AG08396 (cell line): Measurements from ENCODE around the gene GALNT4.
A peak's percentile ranks its signal among the peaks of the same experiment; 100 is the strongest.

Experiments used
- DNase-seq: peaks from one replicate; pipeline ENCODE4 v3.0.0; 2012; ENCODE audit warnings: low spot score, mixed read lengths

Gene GALNT4

DNA sequence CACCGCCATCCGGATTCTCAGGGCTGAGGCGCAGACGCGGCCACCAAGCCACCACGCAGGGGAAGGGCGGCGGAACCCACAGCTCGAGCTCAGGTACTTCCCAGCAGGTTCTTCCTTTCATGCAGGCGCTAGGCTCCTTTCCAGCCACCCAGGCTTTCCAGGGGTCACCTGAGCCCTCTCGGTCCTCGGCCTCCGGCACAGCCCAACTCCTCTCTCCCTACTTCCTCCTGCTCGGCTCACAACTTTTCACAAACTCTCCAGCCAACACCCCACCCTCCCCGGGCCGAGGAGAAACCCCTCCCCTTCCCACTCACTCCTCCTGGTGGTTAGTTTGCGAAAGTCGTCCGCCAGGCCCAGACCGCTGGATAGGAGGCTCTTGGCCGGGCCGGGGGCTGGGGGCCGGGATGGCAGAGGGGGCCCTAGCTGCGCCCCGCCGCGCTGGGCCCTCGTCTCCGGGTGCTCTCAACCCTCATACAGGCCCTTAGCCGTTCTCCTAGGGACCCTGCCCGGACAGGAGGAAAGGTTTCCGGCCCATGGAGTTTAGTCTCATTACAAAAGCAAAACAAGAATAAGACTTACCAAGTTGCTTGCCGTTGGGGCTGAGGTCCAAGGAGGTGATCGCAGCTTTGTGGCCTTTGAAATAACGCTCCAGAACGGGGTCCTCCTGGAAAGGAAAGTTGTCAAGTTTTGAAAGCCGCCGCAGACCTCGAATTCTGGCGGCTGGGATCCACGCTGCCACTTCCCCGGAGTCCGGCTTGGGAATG lies at the start of gene GALNT4:
Gene GALNT4, minus strand, starts transcription at position 256 of the 764 bp plus-strand sequence. Its CDS starts 247 bp downstream, at position 9.
- DNase-seq = peak; percentile 93

DNA sequence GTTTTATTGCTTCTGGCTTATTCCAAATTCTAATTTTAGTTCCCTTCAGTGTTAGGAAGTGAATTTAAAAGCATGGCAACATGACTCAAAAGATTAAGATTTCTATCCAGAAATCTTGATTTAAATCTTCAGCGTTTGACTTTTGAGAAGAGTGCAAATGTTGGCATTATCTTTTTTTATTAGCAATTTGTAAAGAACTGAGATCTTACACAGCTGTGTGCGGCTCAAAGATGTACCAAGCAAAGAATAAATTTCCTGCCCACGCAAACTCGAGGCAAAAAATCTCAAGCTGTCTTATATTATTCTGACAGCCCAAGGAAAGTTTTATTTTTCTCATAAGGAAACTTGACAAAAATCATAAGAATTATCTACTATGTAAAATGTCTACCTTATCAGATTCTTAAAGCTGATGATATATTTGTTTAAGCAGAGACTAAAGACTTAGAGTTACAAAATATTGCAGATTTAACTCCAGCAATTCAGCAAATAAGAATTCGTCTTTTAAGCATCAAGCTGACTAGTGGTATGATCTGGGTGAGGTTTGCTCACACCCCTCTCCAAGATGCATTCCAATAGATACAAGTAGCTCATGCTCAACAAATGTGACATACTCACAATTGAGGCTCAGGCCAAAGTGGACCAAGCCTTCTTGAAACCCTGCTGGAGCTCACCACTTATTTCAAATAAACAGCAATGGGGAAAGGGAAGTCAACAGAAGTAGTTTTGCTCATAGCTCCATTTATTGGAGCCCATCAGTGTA lies 48.6 kb upstream of the GALNT4 start:
- no peak for DNase-seq

DNA sequence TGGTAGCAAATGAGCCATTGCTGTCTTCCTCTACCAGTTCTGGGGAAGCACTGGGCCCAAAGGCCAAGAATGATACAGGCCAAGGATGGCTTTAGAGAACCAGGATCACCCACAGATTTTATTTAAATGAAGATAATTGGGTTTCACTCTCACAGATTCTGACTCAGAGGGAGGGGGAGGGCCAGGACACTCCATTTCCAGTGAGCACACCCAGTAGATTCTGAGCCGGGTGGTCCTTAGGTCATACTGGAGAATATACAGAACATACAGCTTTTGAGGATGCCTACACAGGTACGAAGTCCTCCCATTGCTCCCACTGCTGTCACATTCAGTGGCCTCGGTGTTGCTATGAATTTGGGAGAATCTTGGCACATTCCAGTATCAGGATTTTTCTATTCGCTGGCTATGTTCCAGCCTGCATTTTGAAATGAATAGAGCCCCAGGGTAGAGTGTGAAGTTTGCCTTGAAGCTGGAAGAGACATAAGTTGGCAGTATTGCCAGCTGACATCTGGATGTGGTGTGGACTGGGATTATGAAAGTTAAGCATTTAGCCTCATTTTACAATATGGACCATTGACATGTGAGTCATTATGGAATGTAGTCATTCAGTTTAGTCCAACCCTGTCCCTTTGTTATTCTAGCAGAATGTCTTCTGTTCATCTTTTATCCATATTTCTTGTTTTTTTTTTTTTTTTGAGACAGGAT lies 47.0 kb upstream of the GALNT4 start:
- peak; percentile 9 for DNase-seq

DNA sequence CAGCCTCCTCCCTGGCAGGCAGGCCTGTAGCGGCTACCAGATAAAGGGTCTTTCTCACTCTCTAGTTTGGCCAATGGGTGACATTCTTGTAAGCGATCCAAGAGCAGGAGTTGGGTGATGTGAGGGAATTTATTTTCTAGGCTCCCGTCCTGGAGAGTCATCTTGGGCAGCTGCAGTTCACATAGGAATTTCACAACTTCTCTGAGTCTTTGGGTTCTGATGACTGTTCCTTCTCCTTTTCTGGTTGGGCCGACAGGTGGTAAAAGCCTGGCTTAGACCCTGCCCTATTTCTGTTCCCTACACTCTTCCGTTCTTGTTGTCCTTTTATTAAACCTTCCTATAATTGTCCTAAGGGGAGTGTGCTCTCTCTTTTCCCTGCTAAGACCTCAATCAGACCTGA lies 43.9 kb upstream of the GALNT4 start:
- DNase-seq = peak; percentile 10

DNA sequence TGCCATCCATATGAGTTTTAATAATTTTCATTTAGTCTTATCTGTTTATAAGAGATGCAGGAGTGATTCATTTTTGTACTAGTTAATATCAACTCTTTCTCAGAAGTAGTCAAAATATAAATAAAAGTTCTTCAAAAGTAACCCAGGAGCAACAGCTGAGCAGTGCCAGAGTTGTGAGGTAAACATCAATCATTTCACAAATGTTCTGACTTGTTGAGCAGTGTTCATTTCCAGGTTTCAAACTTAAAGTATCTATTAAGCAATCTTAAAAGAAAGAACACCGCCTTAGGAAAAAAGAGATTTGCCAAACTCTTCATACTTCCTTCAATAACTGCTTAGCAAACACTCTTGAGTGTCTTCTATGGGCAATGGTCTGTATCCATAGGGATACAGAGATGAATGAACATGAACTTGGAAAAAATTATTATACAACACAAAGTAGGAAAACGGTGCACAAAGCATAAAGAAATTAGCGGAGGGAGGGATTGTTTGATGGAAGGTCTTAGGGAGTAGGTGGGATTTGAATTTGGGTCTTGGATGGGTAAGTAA lies 43.2 kb upstream of the GALNT4 start:
- DNase-seq = no peak

DNA sequence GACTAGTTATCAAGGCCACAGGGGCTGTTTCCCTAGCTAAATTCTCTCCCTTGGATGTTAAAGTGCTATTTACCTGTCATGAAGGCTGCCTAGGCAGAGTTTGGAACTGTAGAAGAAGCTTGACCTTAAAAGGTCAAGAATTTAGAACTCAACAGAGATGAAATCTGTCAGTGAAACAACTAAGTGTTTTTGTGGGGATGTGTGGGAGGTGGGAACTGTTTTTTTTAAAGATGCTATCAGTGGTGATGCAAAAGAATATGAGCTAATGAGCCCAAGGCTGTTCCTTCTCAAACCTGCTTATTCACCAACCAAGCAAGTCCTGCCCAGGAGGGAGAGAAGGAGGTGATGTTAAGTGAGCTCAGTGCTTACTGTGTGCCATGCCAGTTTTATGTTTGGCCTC lies 42.0 kb upstream of the GALNT4 start:
- DNase-seq = no peak

DNA sequence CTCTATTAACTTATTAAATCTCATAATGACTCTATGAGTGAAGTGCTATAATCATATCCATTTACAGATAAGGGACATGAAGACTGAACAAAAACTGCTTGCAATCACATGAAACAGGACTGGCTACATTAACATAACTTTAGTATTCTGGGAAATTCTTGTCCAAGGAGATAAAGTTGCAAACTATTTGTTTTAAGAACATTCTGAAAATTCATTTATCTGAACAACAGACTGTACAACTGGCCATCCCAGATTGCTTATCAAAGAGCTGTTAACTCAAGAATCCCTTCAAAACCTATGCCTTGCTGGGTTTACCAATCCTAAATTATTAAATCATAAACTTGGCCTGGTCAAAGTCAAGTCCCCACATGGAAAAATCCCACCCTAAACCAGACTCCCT lies 40.4 kb upstream of the GALNT4 start:
- no peak for DNase-seq

DNA sequence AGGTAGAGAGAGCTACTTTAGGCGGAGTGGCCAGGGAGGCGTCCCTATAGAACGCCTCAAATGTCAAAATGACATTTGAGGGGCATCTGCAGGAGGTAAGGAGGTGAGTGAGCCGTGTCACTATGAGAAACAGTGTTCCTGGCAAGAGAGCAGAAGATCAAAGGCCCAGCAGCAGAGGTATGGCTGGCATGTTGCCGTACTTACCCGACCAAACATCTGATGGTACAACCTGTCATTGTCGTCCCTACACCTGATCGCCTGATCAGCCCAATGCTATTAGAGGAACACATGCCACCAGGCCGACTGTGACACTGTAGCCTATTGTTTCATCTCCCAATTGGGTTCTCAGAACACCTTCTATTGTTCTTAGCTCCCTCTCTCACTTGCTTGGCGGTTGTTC lies 35.2 kb upstream of the GALNT4 start:
- no peak for DNase-seq

DNA sequence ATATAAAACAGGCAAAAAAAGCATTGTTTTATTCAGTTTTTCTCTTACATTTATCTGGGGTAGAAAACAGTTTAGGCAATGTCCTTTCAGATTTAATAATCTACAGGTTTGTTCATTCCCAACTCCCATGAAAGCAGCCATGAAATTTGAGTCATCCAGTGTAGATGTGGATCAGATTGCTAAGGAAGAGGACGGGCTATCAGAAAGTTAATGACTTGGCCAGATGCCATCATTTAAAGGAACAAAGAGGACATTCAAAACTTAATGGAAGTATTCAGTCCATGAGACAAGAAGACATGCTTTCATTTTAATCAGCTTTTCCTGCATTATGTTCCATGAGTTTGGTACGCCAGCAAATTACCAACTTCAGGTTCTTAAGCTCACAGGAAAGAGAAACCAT lies 32.4 kb upstream of the GALNT4 start:
- no peak for DNase-seq

DNA sequence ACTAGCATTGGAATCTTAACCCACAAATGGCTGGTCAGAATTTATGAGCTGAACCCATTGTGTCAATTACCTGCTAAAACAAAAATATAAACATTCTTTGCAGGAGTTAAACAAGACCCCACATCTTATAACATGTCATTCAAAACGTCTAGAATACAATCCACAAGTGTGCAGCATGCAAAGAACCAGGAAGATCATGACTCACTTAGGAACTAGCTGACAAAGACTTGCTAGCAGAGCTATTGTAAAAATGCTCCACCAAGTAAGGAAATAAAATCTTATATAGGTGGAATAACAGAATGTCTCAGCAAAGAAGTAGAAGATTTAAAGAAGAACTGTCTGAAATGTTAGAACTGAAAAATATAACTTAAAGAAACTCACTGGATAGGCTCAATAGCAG lies 27.8 kb upstream of the GALNT4 start:
- DNase-seq = no peak

DNA sequence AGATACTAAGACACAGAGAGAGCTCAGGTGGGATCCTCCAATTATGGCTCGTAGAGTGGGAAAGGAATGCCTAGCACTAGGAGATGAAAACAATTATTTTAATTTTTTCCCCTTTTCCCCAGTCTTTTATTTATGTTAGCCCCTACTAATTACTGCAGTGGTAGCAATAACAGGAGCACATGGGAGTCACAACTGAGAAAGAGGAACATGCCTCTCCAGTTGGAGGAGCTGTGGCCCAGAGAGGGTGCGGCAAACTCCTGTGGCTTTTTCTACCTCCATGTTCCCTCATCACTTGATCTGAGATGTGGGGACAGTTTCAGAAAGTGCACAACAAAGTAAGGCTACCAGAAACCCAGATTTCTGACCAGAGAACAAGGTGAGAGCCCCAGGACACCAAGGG lies 27.2 kb upstream of the GALNT4 start:
- DNase-seq = no peak

DNA sequence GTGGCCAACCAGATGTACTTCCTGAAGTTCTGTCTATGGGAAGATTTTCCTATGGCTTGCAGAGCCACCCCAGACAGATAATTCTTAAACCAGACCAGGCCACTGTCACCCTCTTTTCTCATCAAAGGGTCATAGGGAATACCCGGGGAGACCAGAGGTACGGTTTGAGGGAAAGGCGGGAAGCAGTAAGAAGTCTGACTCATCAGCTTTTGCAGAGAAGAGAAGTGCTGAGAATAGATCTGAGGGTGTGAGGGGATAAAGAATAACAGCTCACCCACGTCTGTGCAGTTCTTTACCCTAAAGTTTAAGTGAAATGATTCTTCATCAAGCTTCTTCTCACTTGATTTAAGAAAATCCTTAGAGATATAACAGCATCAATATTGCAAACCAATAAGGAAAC lies 22.5 kb upstream of the GALNT4 start:
- DNase-seq = no peak

DNA sequence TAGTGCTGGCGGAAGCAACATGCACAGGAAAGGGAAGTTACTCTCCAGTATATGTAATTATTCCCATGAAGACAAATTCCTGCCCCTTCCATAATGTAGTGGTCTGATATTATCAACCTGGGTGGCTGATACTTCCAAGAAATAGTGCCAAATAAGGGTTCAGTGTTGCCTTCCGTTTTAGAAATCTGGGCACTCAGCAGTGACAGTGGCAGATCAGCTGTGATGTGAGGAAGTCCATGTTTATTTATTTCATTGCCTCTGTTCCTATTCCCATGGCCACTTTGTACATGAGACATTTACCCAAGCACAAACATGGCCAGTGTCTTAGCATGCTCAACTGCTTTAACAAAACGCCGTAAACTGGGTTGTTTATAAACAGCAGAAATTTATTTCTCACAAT lies 21.6 kb upstream of the GALNT4 start:
- DNase-seq = no peak

DNA sequence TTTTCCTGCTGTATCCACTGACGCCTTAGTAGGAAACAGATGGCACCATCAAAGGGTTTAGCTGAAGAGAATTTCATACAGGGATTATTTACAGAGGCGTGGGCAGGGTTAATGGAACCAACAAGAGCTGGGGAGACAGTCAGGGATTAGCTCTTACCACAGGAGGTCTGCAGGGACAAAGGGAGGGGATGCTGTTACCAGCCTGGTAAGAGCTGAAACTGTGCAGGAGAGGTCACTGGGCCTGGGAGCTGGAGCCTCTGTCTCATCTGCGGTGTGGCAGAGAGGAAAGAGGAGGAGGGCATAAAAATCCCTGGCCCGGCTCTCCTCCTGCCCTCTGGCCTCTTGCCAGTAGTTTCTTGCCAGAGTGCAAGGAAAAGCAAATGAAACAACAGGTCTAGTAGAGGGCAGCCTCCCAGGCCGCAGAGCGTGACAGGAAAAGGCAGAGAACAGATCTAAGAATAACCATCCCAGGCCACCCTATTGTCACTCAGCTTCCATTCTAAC lies 20.1 kb upstream of the GALNT4 start:
- no peak for DNase-seq

DNA sequence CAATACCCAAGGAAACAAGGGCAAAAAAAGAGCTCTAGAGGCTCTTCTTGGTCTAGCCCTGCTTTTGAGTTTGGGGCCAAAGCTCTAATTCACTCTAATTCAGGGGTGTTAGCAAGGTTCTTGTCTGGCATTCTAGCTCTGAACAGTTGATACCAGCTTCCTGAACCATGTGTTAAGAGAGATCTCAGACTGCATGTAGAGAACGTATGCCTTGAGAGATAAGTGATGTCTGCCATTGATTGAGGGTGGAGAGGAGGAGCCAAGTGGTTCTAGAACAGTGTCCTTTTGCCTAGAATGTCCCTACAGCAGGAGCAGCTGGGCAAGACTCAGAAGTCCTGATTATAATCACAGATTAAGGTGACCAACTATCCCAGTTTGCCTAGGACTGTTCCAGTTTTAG lies 19.4 kb upstream of the GALNT4 start:
- DNase-seq = no peak

DNA sequence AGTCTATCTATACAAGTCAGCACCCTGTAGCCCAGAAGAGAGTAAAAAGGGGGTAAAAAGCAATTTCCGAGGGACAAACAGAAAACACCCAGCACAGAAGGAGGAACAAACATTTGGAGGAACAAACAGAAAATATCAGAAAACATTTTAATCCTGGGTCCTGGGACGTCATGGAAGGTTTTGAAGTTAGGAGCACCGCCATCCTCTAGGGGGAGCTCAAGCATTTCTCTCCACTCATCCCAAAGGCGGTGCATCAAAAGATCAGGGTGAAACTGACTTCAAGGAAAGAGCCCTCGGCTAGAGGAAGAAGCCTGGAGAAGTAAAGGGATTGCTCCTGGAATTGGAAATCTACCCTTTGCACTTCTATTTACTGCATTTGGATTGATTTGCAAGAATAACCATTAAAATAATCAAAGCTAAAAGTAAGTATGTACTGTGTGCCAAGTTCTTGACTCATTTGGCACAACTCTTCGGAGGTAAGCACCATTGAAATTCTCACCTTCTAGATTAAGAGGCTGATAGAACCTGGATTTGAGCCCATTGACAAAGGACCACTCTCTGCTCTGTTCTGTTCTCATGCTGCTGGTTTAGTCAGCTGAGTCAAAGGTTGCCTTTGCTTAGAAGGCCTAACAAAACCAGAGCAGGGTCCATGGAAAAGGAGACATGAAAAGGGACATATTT lies 18.5 kb upstream of the GALNT4 start:
- peak; percentile 73 for DNase-seq

DNA sequence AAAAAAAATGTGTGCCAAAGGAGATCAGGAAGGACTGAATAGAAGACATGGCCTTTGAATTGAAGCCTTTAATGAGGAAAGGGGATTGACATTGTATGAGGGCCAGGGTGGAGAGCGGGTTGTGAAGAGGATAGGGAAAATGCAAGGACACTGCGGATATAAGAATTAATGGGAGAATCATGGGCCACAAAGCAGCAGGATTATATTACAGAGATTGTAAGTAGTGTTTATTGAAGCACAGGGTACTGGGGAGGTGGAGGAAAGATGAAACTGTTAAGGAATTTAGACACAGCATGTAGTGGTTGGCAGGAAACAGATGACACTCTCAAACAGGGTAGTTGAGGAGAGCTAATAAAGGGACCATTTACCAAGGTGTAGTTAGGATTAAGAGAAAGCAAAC lies 17.6 kb upstream of the GALNT4 start:
- no peak for DNase-seq

DNA sequence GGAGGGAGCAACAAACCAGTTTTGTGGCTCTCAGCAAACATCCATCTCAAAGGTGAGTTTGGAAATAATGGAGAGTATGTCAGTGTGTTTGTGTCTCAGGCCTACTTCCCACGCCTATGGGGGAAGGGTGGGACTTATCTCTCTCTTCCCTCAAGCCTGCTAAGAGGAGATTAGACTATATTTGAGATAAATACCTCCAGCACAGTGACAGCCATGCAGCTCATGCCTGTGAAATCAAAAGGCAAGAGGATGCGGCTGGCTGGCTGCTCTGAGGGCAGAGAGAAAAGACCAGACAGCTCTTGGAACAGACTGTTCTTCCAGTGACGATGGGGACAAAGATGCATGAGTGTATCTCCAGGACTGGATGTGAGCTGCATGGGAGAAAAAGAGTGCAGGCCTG lies 16.0 kb upstream of the GALNT4 start:
- DNase-seq = no peak

DNA sequence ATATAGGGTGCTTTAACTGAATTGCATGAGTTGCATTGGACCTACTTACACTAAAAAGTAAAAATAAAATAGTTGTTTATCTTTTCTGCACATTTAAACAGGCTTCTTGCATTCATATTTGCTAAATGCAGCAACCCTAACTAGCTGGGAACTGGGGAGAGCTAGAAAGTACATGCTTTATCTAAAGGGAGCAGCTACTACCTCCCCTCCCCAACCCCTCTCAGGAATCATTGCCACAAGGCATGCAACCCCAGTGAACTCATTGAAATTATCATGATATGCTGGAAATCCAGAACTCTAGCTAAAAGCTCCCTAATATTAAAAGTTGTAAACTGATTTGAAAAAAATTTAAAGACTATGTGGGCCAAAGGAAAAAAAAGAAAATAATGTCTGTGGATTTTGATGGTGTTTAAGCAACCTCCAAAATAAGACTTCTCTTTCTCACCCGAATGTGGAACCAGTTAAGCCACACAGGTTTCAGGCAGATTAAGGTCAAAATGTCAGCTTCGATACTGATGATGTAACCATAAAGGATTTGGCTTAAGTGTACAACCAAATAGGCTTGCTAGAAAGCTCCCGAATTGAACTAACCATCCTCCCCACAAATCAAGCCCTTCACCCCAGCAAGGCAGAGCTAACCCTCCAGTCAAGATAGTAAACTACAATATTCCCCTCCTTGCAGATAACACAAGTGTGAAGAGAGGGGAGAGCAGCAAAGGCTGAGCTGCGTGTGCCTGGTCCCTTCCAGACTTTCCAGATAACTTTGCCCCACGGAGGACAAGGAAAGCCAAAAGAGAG lies 15.0 kb upstream of the GALNT4 start:
- no peak for DNase-seq

DNA sequence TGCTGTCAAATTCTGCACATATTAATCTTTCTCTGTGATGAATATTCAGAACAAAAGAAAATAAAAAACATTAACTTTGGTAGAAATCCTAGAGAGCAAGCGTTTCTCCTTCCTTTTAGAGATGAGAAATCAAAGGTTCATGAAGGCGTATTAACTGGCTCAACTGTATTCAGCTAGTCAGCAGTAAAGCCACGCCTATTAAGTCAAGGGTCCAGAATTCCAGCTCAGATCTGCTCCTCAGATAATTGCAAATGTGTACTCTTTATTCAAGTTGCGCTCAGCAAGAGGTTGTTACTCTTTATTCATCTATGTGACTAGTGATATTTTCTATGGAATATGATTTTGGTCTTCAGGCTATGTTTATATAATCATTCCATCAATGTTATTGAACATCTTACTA lies 14.3 kb upstream of the GALNT4 start:
- DNase-seq = no peak

DNA sequence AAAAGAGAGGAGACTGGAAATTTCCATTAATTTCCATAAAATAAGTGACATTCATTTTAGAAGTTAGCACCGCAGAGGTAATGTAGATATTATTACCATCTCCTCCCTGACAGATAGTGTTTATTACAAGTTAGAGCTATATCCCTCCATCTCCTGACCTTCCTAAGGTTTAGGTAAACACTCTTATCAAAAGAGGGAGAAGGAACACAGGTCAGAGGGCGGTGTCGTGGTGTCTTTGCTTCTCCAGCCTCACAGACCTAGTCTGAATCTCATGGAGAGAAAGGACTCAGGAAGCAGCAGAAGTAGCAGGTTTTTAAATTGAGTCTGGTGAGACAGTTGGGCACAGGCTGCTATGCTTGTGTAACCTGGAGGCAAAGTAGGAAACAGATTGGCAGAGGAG lies 12.8 kb upstream of the GALNT4 start:
- DNase-seq = no peak
